Stimulated activated CD8-positive, alpha-beta memory T cell treated with anti-CD3 and anti-CD28 coated beads, Interleukin-4, amount 100 ng/mL, for 24 hours (primary cell): ENCODE measurements around the gene SRSF9.
"Not testable (repeated sequence)": the region's sequence is repeated elsewhere in the genome, so short reads cannot be mapped to it uniquely, and the experiment has no call there.

ENCODE experiments used
- DNase-seq: peaks from one replicate; pipeline ENCODE4 v3.0.0-alpha.2; 2020; ENCODE audit warnings: low read depth

The SRSF9 gene

DNA sequence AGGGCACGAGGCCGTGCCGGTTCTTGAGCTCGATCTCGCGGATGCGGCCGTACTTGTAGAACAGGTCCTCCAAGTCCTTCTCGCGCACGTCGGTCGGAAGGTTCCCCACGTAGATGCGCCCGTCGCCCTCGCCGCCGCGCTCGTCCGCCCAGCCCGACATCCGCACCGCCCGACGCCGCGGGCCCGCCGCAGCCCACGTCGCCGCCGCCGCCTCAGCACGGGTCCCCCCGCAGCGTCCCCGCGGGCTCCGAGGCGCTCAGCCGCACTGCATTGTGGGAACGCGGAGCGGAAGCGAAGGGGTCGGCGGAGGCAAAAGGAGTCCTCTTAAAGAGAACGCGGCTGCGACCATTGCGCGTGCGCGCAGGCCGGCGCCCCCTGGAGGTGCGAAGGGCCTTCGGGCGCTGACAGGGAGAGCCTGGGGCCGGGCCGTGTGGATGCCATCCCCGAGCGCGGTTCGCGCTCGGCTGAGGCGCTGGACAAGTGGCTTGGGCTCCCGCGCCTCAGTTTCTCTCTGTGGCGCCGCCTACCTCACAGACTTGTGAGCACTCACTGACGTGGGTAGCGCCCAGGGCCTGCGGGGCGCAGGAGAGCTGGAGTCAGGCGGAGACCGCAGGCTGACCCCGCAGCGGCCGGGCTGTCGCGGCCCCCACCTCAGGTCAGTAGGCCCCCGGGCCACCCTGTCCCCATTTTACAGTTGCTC lies at the start of gene SRSF9:
SRSF9 (minus strand) TSS at position 299 of the 700 bp plus-strand sequence; CDS start at position 160, 139 bp downstream.
- DNase-seq: peak; percentile 96

- DNase-seq: not testable (repeated sequence)
Measured at GRCh38 chr12:120519324-120519723, 49.8 kb upstream of the SRSF9 start.

DNA sequence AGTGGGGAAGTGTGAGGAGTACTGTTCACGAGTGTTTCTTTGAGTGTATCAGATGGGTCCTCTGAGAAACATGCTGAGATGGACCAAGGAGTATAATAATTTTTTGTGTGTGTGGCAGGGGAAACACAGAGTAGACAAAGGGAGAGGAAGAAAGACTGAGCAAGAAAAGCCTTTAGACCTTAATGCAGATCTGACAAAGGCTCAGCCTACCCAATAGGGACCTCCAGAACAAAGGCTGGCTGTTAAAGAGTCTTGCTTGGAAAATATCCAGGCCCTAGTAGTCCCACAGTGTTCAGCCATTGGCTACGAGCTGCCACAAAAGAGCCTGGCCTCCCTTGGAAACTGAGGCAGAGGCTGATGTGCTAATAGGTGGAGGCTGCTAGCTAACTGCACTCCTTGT lies 45.9 kb upstream of the SRSF9 start:
- DNase-seq: no peak

DNA sequence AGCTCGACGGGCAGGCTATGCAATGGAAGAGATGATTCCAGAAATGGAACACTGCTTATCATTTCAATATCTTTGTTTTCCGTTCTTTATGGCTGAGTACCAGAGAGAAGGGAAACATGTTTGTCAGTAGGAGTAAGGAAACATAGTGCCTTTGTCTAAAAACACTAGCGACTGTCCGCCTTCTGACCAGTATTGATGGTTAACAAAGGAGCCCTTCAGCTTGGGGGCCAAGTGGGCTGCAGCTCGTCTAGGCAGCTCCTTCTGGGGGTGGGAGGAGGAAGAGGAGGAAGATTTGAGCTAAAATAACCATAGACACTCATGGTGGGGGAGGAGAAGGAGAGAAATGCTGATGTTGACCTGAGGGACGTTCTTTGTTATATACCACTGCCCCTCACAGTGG lies 44.5 kb upstream of the SRSF9 start:
- DNase-seq: no peak

GRCh38 chr12:120508537-120508936 lies 39.0 kb upstream of the SRSF9 start:
- no peak for DNase-seq

DNA sequence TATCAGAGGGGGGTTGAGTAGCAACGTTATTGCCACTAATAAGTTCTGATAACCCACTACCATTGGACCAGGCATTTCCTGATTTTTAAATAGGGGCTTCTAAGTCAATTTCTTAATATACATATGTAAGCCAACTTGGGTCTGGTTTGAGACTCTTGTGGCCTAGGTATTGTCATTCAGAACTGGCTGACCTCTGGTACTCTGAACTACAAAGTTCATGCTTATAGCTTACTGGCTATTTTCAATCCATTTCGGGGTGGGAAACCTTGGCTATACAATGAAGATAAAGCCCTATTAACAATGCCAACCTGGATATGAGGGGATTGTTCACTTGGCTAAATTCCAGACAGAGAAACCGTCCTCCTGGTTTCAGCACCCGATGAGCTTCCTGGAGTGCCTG lies 35.0 kb upstream of the SRSF9 start:
- no peak for DNase-seq

- no peak for DNase-seq
Measured at GRCh38 chr12:120500581-120500980, 31.0 kb upstream of the SRSF9 start.

DNA sequence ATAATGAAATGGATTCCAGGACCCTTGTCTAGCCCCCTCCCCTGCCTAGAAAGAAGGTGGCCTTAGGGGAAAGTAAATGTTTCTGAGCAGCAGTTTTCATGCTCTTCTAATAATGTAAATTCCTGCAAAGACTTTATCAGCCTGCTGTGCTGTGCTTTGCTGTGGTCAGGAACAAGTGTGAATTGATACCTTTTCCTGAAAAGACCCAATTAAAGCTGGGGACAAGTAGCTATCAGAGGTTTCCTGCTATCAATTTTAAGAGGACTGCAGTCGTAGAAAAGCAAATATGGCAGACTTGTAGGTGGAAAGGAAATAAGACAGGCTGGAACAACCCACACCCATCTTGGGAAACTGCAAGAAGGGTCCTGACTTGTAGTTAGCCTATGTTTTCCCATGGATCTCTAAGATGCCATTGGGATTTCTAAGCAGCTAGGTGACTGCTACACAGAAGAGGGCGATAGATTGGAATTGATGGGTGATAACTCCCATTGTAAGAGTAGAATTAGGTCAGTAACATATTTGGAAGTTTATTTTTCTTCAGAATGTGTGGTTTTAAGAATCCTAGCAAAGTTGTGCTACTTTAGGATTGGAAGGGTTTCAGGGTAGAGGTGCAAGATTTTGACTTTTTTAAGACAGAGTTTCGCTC lies 29.4 kb upstream of the SRSF9 start:
- DNase-seq: no peak

GRCh38 chr12:120497524-120498150 lies 28.1 kb upstream of the SRSF9 start:
- no peak for DNase-seq

GRCh38 chr12:120496413-120497340 lies 27.1 kb upstream of the SRSF9 start:
- peak; percentile 47 for DNase-seq

GRCh38 chr12:120495731-120496412 lies 26.3 kb upstream of the SRSF9 start, which contains the start of gene DYNLL1:
DYNLL1 (plus strand) TSS chr12:120496113; CDS start chr12:120496422, 309 bp downstream.
- peak; percentile 98 for DNase-seq

DNA sequence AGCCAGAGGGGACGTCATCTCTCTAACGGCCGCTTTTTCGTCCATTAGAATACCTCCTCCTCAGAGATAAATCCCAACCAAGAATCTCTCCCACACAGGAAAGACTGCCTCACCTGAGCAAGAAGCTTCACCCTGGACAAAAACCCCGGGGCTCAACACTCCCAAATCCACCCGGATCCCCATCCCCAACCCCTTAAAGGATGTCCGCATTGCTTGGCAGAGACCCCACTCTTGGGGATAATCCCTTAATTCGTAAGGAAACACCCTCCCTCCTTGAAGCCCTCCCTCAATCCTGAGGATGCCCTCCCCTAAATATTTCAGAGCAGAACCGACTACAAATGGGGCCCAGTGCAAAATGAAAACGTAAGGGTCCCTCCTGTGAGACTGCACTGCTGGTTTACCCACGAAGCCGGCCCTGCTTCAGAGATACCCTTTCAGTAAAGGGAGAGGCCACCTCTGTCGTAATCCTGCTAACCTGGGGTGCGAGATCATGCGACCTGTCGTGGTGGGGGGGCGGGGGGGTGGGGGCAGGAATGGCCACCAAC lies 25.7 kb upstream of the SRSF9 start:
- no peak for DNase-seq

DNA sequence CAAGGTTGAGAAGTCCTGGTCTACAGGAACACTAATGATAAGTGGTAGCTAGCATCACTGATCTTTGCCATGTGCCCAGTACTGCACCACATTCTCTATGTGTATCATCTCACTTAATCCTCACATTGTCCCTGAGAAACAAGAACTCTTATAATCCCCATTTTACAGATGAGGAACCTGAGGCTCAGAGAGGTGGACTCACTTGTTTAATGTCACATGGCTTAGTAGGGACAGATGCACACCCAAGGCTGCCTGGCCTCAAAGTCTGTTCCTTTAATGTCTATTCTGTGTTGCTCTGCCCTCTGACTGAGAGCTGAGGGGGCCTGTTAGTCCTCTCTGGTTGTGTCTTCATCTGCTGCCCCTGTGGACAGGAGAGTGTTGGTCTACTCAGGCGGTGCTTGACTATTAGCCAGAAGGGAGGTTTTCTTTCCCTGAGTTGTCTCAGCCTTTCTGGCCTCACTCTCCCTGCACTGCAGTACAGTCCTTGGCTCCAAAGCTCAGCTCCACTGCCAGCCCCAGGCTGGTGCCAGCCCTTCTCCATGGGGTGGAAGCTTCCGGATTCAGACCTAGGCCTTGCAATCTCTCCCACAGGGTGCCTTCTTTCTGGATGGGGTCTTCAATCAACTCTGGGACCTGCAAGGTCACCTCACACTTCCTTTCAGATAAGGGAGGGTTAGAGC lies 21.4 kb upstream of the SRSF9 start:
- no peak for DNase-seq

DNA sequence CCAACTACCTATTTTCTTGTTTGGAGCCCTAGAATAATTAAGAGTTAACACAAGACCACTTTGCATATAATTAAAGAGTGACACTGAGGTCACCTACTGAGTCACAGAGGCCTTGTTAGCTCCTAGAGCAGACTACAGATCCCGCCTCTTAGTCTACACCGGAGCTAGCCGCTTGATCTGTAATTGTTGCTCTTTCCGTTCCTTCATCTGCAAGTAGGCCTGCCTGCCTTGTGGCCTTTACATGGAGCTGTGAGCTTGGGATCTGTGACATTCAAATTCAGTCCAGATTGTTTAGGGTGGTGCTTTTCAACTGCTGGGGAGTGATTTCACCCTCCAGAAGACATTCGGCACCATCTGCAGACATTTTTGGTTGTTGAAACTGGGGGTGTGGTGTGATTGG lies 20.8 kb upstream of the SRSF9 start:
- no peak for DNase-seq

- no peak for DNase-seq
Measured at GRCh38 chr12:120489018-120489417, 19.5 kb upstream of the SRSF9 start.

- DNase-seq: no peak
Measured at GRCh38 chr12:120488057-120488640, 18.6 kb upstream of the SRSF9 start.

DNA sequence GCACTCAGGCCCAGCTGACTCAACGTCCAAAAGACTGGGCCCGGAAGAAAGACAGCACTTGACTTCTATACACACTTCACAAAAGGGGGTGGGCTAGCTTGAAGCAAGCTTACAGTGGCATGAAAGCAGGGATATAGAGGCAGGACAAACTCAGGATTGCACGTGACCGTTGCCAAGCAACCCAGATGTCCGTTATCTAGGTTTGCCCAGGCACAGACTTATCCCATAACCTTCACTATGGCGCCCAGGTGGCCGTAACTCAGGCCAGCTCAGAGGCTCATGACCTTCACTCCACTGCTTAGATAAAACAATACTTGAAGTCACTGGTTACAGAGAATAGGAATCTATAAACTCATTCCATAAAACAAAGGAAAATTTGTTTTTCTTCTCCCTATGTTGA lies 18.0 kb upstream of the SRSF9 start:
- DNase-seq: not testable (repeated sequence)

GRCh38 chr12:120485961-120486881 lies 16.7 kb upstream of the SRSF9 start:
- DNase-seq: no peak

- DNase-seq: no peak
Measured at GRCh38 chr12:120483621-120484020, 14.1 kb upstream of the SRSF9 start.
